Astrocyte of the cerebellum (primary cell): Measurements from ENCODE around the gene PIEZO1.

Experiments
- DNase-seq: peaks from one replicate; pipeline ENCODE4 v3.0.0-alpha.2; 2011; ENCODE audit warnings: low read depth
- H3K4me3 ChIP-seq: 2 replicates; pipeline ENCODE4 v1.5.1; 2011; ENCODE audit warnings: mild to moderate bottlenecking, low read depth, low read length, moderate library complexity
- CTCF ChIP-seq: IDR thresholded peaks from 2 replicates; pipeline ENCODE4 v1.5.1; 2012; ENCODE audit warnings: low read length, low read depth, moderate library complexity, mild to moderate bottlenecking; ENCODE audit errors: missing control alignments
- in situ Hi-C: cut with HindIII; loops from 2 replicates; pipeline ENCODE4 v1.10.0; 2017; ENCODE audit warnings: low sequenced_read_pairs

Gene PIEZO1

GRCh38 chr16:88691129-88691813 lies 93.7 kb downstream of the PIEZO1 start:
- no peak for TF ChIP-seq CTCF
- H3K4me3 ChIP-seq: no peak overlapping the region
- no peak for DNase-seq
- in situ Hi-C loops: no loop called here

GRCh38 chr16:88690341-88691128 lies 94.5 kb downstream of the PIEZO1 start:
- no peak for DNase-seq
- no peak overlapping the region for H3K4me3 ChIP-seq
- in situ Hi-C loops: no loop called here
- no peak for TF ChIP-seq CTCF

GRCh38 chr16:88688013-88688778 lies 96.8 kb downstream of the PIEZO1 start:
- in situ Hi-C loops: no loop called here
- no peak for TF ChIP-seq CTCF
- DNase-seq: no peak
- H3K4me3 ChIP-seq: no peak overlapping the region

- no peak for TF ChIP-seq CTCF
- in situ Hi-C loops: no loop called here
- no peak for DNase-seq
- H3K4me3 ChIP-seq: no peak overlapping the region
These were observed 97.4 kb downstream of the PIEZO1 start for GRCh38 chr16:88687676-88688012.

- no peak overlapping the region for H3K4me3 ChIP-seq
These were observed 97.8 kb downstream of the PIEZO1 start for GRCh38 chr16:88687254-88687576.

More at GRCh38 chr16:88687254-88687576, 97.8 kb downstream of the PIEZO1 start:
- no peak for TF ChIP-seq CTCF
- in situ Hi-C loops: no loop called here
- no peak for DNase-seq
